Putamen (tissue), 1 donor: ENCODE measurements around the gene TEX29.

Source experiments
- DNase-seq: peaks from one replicate; pipeline ENCODE4 v3.0.0-alpha.2; 2016; ENCODE audit warnings: low spot score

The TEX29 gene

DNA sequence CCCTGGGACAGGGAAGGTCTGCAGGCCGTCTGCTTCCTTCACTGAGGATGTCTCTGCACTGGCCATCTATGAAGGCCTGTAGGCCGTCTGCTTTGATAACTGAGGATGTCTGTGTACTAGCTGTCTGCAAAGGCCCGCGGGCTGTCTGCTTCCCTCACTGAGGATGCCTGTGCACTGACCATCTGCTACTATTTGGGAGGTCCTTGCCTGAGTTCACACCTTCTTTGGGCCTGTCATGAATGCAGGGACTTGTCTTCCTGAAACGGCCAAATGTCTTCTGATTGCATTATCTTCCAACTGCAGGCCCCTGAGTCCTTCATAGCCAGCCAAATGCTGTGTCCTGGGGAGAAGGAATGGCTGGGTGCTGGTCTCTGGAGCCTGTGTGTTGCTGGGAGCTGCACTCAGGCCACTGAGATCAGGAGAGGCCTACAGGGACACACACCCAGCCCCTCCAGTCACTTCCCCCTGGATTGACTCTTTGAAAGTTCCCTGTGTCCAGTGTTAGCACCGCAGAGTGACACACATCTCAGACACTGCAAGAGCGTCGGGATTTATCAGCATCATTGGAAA lies 72.9 kb downstream of the TEX29 start:
- DNase-seq, result no peak
